ENCODE data around the gene LRRC8B.
A peak's percentile ranks its signal among the peaks of the same experiment; 100 is the strongest.
"Not testable (repeated sequence)": the region's sequence is repeated elsewhere in the genome, so short reads cannot be mapped to it uniquely, and the experiment has no call there.

The LRRC8B gene

GRCh38 chr1:89588480-89588879 lies 63.9 kb downstream of the LRRC8B start:
- no peak overlapping the region for H4K12ac ChIP-seq (ENCODE audit: low read depth, low read length)
- no peaks in the 10 kb centered on the region for H3K27me3 ChIP-seq (ENCODE audit: insufficient read depth, low read length)
- no peak overlapping the region for H3K14ac ChIP-seq (ENCODE audit: low read length)
- H3K18ac ChIP-seq (ENCODE audit: low read length) = no peak overlapping the region
- no peak overlapping the region for H3K23ac ChIP-seq (ENCODE audit: low read length)
- peaks cover 6 to 10% of the 10 kb centered on the region in 2 experiments for H3K4me1 ChIP-seq (ENCODE audit: control insufficient read depth in 1 of 2, insufficient read depth in 2 of 2, low read length in 2 of 2)
- H3K79me2 ChIP-seq (ENCODE audit: control insufficient read depth, insufficient read depth, low read length, poor library complexity) = no peaks in the 10 kb centered on the region
- H3K4me3 ChIP-seq (ENCODE audit: low read depth, low read length) = no peak overlapping the region
- no peak overlapping the region for H3K9ac ChIP-seq (ENCODE audit: low read length)
- H2BK5ac ChIP-seq (ENCODE audit: low read depth, low read length, poor library complexity) = no peak overlapping the region
- H2AK5ac ChIP-seq (ENCODE audit: low read length) = no peak overlapping the region
- no peak overlapping the region for H3K27ac ChIP-seq (ENCODE audit: low read depth, low read length)
- no peak overlapping the region for H4K91ac ChIP-seq (ENCODE audit: low read depth, low read length)
- DNase-seq = no peak
- H4K8ac ChIP-seq (ENCODE audit: low read depth, low read length) = no peak overlapping the region
- no peaks in the 10 kb centered on the region for H3K9me3 ChIP-seq (ENCODE audit: insufficient read depth, low read depth, low read length)
- no peak overlapping the region for H3K4me2 ChIP-seq (ENCODE audit: low read length)
- no CpG with 5 or more reads among the region's 1 CpG for WGBS (ENCODE audit: extremely low coverage, insufficient coverage, insufficient read length)
- H2AFZ ChIP-seq (ENCODE audit: insufficient read depth, low read length, poor library complexity) = no peak overlapping the region
- no peaks in the 10 kb centered on the region for H3K79me1 ChIP-seq (ENCODE audit: low read length)
- no peak overlapping the region for H3K4ac ChIP-seq (ENCODE audit: low read depth, low read length)
- H3K36me3 ChIP-seq (ENCODE audit: control insufficient read depth in 1 of 2, insufficient read depth in 2 of 2, low read length in 2 of 2) = no peaks in the 10 kb centered on the region
- H2BK120ac ChIP-seq (ENCODE audit: insufficient read depth, low read length, poor library complexity) = no peak overlapping the region
- no peak overlapping the region for H2BK12ac ChIP-seq (ENCODE audit: low read length)

GRCh38 chr1:89589515-89589914 lies 64.9 kb downstream of the LRRC8B start:
- Histone ChIP-seq H2AFZ (ENCODE audit: insufficient read depth, low read length, poor library complexity) (no peak overlapping the region), H2BK5ac (ENCODE audit: low read depth, low read length, poor library complexity) (no peak overlapping the region), H3K23ac (ENCODE audit: low read length) (no peak overlapping the region), H3K14ac (ENCODE audit: low read length) (no peak overlapping the region), H2BK12ac (ENCODE audit: low read length) (no peak overlapping the region), H3K18ac (ENCODE audit: low read length) (no peak overlapping the region), H3K4ac (ENCODE audit: low read depth, low read length) (no peak overlapping the region), H4K91ac (ENCODE audit: low read depth, low read length) (no peak overlapping the region), H3K4me3 (ENCODE audit: low read depth, low read length) (no peak overlapping the region), H3K27me3 (ENCODE audit: insufficient read depth, low read length) (no peaks in the 10 kb centered on the region), H3K9ac (ENCODE audit: low read length) (no peak overlapping the region), H3K27ac (ENCODE audit: low read depth, low read length) (no peak overlapping the region), H4K8ac (ENCODE audit: low read depth, low read length) (no peak overlapping the region), H3K79me2 (ENCODE audit: control insufficient read depth, insufficient read depth, low read length, poor library complexity) (no peaks in the 10 kb centered on the region), H3K79me1 (ENCODE audit: low read length) (no peaks in the 10 kb centered on the region), H2AK5ac (ENCODE audit: low read length) (no peak overlapping the region), H3K4me2 (ENCODE audit: low read length) (no peak overlapping the region), H2BK120ac (ENCODE audit: insufficient read depth, low read length, poor library complexity) (no peak overlapping the region), H3K4me1 (ENCODE audit: control insufficient read depth in 1 of 2, insufficient read depth in 2 of 2, low read length in 2 of 2) (peaks cover 6 to 10% of the 10 kb centered on the region in 2 experiments), H3K9me3 (ENCODE audit: insufficient read depth, low read depth, low read length) (no peaks in the 10 kb centered on the region), H4K12ac (ENCODE audit: low read depth, low read length) (no peak overlapping the region), H3K36me3 (ENCODE audit: control insufficient read depth in 1 of 2, insufficient read depth in 2 of 2, low read length in 2 of 2) (no peaks in the 10 kb centered on the region)
- peak in 1 of 2 donors; percentile 81 for DNase-seq
- WGBS (ENCODE audit: extremely low coverage, insufficient coverage, insufficient read length) = no CpG with 5 or more reads among the region's 1 CpG

GRCh38 chr1:89590341-89591080 lies 65.9 kb downstream of the LRRC8B start:
- Histone ChIP-seq H4K12ac (ENCODE audit: low read depth, low read length) (no peak overlapping the region), H2BK120ac (ENCODE audit: insufficient read depth, low read length, poor library complexity) (no peak overlapping the region), H3K27ac (ENCODE audit: low read depth, low read length) (no peak overlapping the region), H3K4me3 (ENCODE audit: low read depth, low read length) (no peak overlapping the region), H2BK5ac (ENCODE audit: low read depth, low read length, poor library complexity) (no peak overlapping the region), H3K27me3 (ENCODE audit: insufficient read depth, low read length) (no peaks in the 10 kb centered on the region), H3K4me2 (ENCODE audit: low read length) (peak overlapping the region; percentile 16), H3K9me3 (ENCODE audit: insufficient read depth, low read depth, low read length) (no peaks in the 10 kb centered on the region), H3K79me1 (ENCODE audit: low read length) (no peaks in the 10 kb centered on the region), H4K91ac (ENCODE audit: low read depth, low read length) (no peak overlapping the region), H3K79me2 (ENCODE audit: control insufficient read depth, insufficient read depth, low read length, poor library complexity) (no peaks in the 10 kb centered on the region), H3K36me3 (ENCODE audit: control insufficient read depth in 1 of 2, insufficient read depth in 2 of 2, low read length in 2 of 2) (no peaks in the 10 kb centered on the region), H2AFZ (ENCODE audit: insufficient read depth, low read length, poor library complexity) (no peak overlapping the region), H4K8ac (ENCODE audit: low read depth, low read length) (no peak overlapping the region), H3K9ac (ENCODE audit: low read length) (no peak overlapping the region), H2BK12ac (ENCODE audit: low read length) (no peak overlapping the region), H3K4ac (ENCODE audit: low read depth, low read length) (no peak overlapping the region), H3K14ac (ENCODE audit: low read length) (no peak overlapping the region), H3K4me1 (ENCODE audit: control insufficient read depth in 1 of 2, insufficient read depth in 2 of 2, low read length in 2 of 2) (peaks cover 6 to 10% of the 10 kb centered on the region in 2 experiments), H2AK5ac (ENCODE audit: low read length) (no peak overlapping the region), H3K18ac (ENCODE audit: low read length) (no peak overlapping the region), H3K23ac (ENCODE audit: low read length) (no peak overlapping the region)
- WGBS (ENCODE audit: extremely low coverage, insufficient coverage, insufficient read length) = no CpG with 5 or more reads among the region's 6 CpGs
- DNase-seq = peak; percentile 96 to 97

- not testable (repeated sequence) for H3K4ac ChIP-seq (ENCODE audit: low read depth, low read length)
Observed at GRCh38 chr1:89592861-89593302, 68.3 kb downstream of the LRRC8B start.

More at GRCh38 chr1:89592861-89593302, 68.3 kb downstream of the LRRC8B start:
- H4K8ac ChIP-seq (ENCODE audit: low read depth, low read length); H3K36me3 ChIP-seq (ENCODE audit: control insufficient read depth in 1 of 2, insufficient read depth in 2 of 2, low read length in 2 of 2); H2BK12ac ChIP-seq (ENCODE audit: low read length); H2BK5ac ChIP-seq (ENCODE audit: low read depth, low read length, poor library complexity); H3K27ac ChIP-seq (ENCODE audit: low read depth, low read length); H2AK5ac ChIP-seq (ENCODE audit: low read length); H2AFZ ChIP-seq (ENCODE audit: insufficient read depth, low read length, poor library complexity); H3K9ac ChIP-seq (ENCODE audit: low read length); H3K9me3 ChIP-seq (ENCODE audit: insufficient read depth, low read depth, low read length); H3K4me3 ChIP-seq (ENCODE audit: low read depth, low read length); H3K4me2 ChIP-seq (ENCODE audit: low read length); H2BK120ac ChIP-seq (ENCODE audit: insufficient read depth, low read length, poor library complexity); H3K27me3 ChIP-seq (ENCODE audit: insufficient read depth, low read length); H3K79me2 ChIP-seq (ENCODE audit: control insufficient read depth, insufficient read depth, low read length, poor library complexity); H3K79me1 ChIP-seq (ENCODE audit: low read length); H3K18ac ChIP-seq (ENCODE audit: low read length); H3K23ac ChIP-seq (ENCODE audit: low read length); H4K12ac ChIP-seq (ENCODE audit: low read depth, low read length); H3K14ac ChIP-seq (ENCODE audit: low read length); H3K4me1 ChIP-seq (ENCODE audit: control insufficient read depth in 1 of 2, insufficient read depth in 2 of 2, low read length in 2 of 2); H4K91ac ChIP-seq (ENCODE audit: low read depth, low read length): not testable (repeated sequence)
- DNase-seq = peak in 1 of 2 donors; percentile 29
- WGBS (ENCODE audit: extremely low coverage, insufficient coverage, insufficient read length) = no CpG with 5 or more reads among the region's 13 CpGs
